Right atrium auricular region (tissue), 2 donors: Measurements from ENCODE around the gene ACSM6. TPM values are rescaled to one million over a fixed set of nuclear protein-coding genes. Genes with fewer than 3 reads are reported as not detected.

Experiments used
- DNase-seq: peaks from one replicate; pipeline ENCODE4 v3.0.0-alpha.2; 2019; ENCODE audit warnings: low spot score
- H3K27ac ChIP-seq, 2 donors: fragments of 200-600 bp; sonication (generic); 1 replicate in 1 of 2; 2 replicates in 1 of 2; pipeline ENCODE4 v1.5.1; 2016 to 2019
- H3K27me3 ChIP-seq, 2 donors: fragments of 200-600 bp; sonication (generic); one replicate each; pipeline versions ENCODE4 v1.5.1 to v1.6.0; 2017 to 2019
- H3K36me3 ChIP-seq: fragments of 200-600 bp; sonication (generic); one replicate; pipeline ENCODE4 v1.5.1; 2016
- H3K4me1 ChIP-seq, 2 donors: fragments of 200-600 bp; sonication (generic); one replicate each; pipeline versions ENCODE4 v1.5.1 to v1.6.0; 2017 to 2019
- H3K4me3 ChIP-seq, 2 donors: fragments of 200-600 bp; sonication (generic); 1 replicate in 1 of 2; 2 replicates in 1 of 2; pipeline ENCODE4 v1.5.1; 2017 to 2019; ENCODE audit warnings: mild to moderate bottlenecking in 1 of 2, moderate library complexity in 1 of 2
- H3K9me3 ChIP-seq, 2 donors: fragments of 200-600 bp; sonication (generic); one replicate each; pipeline ENCODE4 v1.5.1; 2019
- CTCF ChIP-seq, 2 donors: fragments of 200-600 bp; sonication (generic); IDR thresholded peaks; one replicate each; pipeline ENCODE4 v1.5.1; 2019; ENCODE audit warnings: antibody characterized with exemption in 2 of 2
- total RNA-seq, 2 donors: library from RNA; depleted of rRNA; stranded (reverse); fragments of >200 nt; gene quantifications; one replicate each; pipeline ENCODE4 v1.1.0, GENCODE V29; 2016

ACSM6 gene, protein sequence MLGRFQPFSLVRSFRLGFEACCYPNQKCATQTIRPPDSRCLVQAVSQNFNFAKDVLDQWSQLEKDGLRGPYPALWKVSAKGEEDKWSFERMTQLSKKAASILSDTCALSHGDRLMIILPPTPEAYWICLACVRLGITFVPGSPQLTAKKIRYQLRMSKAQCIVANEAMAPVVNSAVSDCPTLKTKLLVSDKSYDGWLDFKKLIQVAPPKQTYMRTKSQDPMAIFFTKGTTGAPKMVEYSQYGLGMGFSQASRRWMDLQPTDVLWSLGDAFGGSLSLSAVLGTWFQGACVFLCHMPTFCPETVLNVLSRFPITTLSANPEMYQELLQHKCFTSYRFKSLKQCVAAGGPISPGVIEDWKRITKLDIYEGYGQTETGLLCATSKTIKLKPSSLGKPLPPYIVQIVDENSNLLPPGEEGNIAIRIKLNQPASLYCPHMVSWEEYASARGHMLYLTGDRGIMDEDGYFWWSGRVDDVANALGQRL
- not detected for total RNA-seq

DNA sequence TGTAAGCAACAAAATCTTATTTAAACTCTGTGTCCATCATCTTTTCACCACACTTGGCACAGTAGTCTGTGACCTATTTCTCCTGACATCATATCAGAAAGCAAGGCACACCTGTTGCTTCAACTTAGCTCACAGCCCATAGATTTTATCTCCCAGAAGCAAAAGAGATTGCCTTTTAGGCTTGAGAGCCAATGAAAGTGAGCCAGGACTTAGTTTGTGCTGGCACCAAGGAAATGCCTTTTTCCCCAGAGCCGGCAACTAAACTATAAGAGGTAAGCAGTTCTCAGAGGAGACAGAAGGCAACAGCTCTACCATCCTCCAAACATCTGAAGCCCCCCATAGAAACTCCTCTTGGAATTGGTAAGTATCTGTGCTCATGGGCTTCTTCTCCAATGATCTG lies at the start of gene ACSM6:
Gene ACSM6 (plus strand): TSS at position 295 of the 400 bp plus-strand sequence. CDS start 248 bp downstream, outside the sequence.
- Histone ChIP-seq H3K4me3 (no peak within 1 kb of the TSS), H3K27ac (no peak within 1 kb of the TSS), H3K4me1 (no peaks in the 10 kb centered on the region), H3K9me3 (no peaks in the 10 kb centered on the region), H3K36me3 (no peaks in the 10 kb centered on the region), H3K27me3 (no peaks in the 10 kb centered on the region)
- TF ChIP-seq CTCF (IDR thresholded peaks at IDR 0.05) = no peak
- no peak for DNase-seq

- H3K27ac ChIP-seq = no peak overlapping the region
- H3K9me3 ChIP-seq = no peaks in the 10 kb centered on the region
- no peaks in the 10 kb centered on the region for H3K36me3 ChIP-seq
- no peak for DNase-seq
- no peaks in the 10 kb centered on the region for H3K4me1 ChIP-seq
- H3K27me3 ChIP-seq = no peaks in the 10 kb centered on the region
- no peak for TF ChIP-seq CTCF (IDR thresholded peaks at IDR 0.05)
- H3K4me3 ChIP-seq = no peak overlapping the region
Measured at GRCh38 chr10:95168694-95169093, 25.3 kb upstream of the ACSM6 start.

- H3K36me3 ChIP-seq = no peaks in the 10 kb centered on the region
- no peaks in the 10 kb centered on the region for H3K9me3 ChIP-seq
- TF ChIP-seq CTCF (IDR thresholded peaks at IDR 0.05) = no peak
- H3K27me3 ChIP-seq = no peaks in the 10 kb centered on the region
- H3K4me3 ChIP-seq = no peak overlapping the region
- no peak overlapping the region for H3K27ac ChIP-seq
- DNase-seq = no peak
- H3K4me1 ChIP-seq = no peaks in the 10 kb centered on the region
Measured at GRCh38 chr10:95169522-95169921, 24.5 kb upstream of the ACSM6 start.

- H3K4me1 ChIP-seq = no peaks in the 10 kb centered on the region
- H3K36me3 ChIP-seq = no peaks in the 10 kb centered on the region
- TF ChIP-seq CTCF (IDR thresholded peaks at IDR 0.05) = no peak
- no peak overlapping the region for H3K27ac ChIP-seq
- H3K27me3 ChIP-seq = no peaks in the 10 kb centered on the region
- no peak for DNase-seq
- no peak overlapping the region for H3K4me3 ChIP-seq
- H3K9me3 ChIP-seq = no peaks in the 10 kb centered on the region
Measured at GRCh38 chr10:95170790-95171189, 23.2 kb upstream of the ACSM6 start.

GRCh38 chr10:95171336-95171735 lies 22.7 kb upstream of the ACSM6 start:
- H3K4me1 ChIP-seq = no peaks in the 10 kb centered on the region
- H3K27me3 ChIP-seq = no peaks in the 10 kb centered on the region
- H3K36me3 ChIP-seq = no peaks in the 10 kb centered on the region
- no peaks in the 10 kb centered on the region for H3K9me3 ChIP-seq
- no peak overlapping the region for H3K4me3 ChIP-seq
- no peak overlapping the region for H3K27ac ChIP-seq
- DNase-seq = no peak
- no peak for TF ChIP-seq CTCF (IDR thresholded peaks at IDR 0.05)
